ENCODE results near the gene EEPD1.
"Not testable (repeated sequence)": the region's sequence is repeated elsewhere in the genome, so short reads cannot be mapped to it uniquely, and the experiment has no call there.

EEPD1 gene

GRCh38 chr7:36317276-36317675 lies 164.2 kb downstream of the EEPD1 start:
- TF ChIP-seq, protein P1, sequence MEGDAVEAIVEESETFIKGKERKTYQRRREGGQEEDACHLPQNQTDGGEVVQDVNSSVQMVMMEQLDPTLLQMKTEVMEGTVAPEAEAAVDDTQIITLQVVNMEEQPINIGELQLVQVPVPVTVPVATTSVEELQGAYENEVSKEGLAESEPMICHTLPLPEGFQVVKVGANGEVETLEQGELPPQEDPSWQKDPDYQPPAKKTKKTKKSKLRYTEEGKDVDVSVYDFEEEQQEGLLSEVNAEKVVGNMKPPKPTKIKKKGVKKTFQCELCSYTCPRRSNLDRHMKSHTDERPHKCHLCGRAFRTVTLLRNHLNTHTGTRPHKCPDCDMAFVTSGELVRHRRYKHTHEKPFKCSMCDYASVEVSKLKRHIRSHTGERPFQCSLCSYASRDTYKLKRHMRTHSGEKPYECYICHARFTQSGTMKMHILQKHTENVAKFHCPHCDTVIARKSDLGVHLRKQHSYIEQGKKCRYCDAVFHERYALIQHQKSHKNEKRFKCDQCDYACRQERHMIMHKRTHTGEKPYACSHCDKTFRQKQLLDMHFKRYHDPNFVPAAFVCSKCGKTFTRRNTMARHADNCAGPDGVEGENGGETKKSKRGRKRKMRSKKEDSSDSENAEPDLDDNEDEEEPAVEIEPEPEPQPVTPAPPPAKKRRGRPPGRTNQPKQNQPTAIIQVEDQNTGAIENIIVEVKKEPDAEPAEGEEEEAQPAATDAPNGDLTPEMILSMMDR (IDR thresholded peaks at IDR 0.05) = no peak
- Histone ChIP-seq H3K27ac (no peak overlapping the region), H3K4me3 (no peak overlapping the region)
- no peak for DNase-seq (ENCODE audit: low spot score)

GRCh38 chr7:36318116-36318515 lies 165.1 kb downstream of the EEPD1 start:
- Histone ChIP-seq H3K4me3 (no peak overlapping the region), H3K27ac (no peak overlapping the region)
- TF ChIP-seq, protein P1 (IDR thresholded peaks at IDR 0.05) = no peak
- DNase-seq (ENCODE audit: low spot score) = no peak

DNA sequence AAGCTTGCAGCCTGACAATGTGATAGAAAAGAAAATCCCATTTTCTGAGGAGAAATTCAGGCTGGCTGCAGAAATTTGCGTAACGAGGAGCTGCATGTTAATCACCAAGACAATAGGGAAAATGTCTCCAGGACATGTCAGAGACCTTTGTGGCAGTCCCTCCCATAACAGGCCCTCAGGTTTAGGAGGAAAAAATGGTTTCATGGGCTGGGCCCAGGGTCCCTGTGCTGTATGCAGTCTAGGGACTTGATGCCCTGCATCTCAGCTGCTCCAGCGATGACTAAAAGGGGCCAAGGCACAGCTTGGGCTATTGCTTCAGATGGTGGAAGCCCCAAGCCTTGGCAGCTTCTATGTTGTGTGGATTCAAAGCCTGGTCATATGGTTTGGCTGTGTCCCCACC lies 168.2 kb downstream of the EEPD1 start:
- DNase-seq (ENCODE audit: low spot score); H3K27ac ChIP-seq; H3K4me3 ChIP-seq: not testable (repeated sequence)

DNA sequence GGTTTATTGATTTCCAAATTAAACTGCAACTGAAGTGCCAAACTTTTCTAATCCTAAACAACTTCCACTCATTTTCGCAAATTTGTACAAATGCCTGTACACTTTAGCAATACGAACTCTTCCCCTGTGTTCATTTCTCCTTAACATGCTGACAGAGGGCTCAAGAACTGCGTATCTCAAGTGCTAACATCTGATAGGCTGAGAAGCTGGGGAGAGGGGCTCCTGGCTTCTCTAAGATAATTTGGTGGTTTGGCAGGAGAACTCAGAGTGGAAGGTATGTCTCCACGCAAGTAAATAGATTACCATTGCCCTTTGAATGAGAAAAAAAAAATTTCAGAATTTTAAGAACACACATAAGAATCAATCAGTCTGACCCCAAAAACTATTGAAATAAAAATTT lies 183.3 kb downstream of the EEPD1 start:
- no peak overlapping the region for H3K4me3 ChIP-seq
- TF ChIP-seq, protein P1 (IDR thresholded peaks at IDR 0.05) = no peak
- no peak overlapping the region for H3K27ac ChIP-seq
- DNase-seq (ENCODE audit: low spot score) = no peak

GRCh38 chr7:36338256-36338655 lies 185.2 kb downstream of the EEPD1 start:
- Histone ChIP-seq H3K27ac (no peak overlapping the region), H3K4me3 (no peak overlapping the region)
- no peak for DNase-seq (ENCODE audit: low spot score)
- TF ChIP-seq, protein P1 (IDR thresholded peaks at IDR 0.05) = no peak

GRCh38 chr7:36343548-36343947 lies 190.5 kb downstream of the EEPD1 start:
- Histone ChIP-seq H3K27ac (no peak overlapping the region), H3K4me3 (no peak overlapping the region)
- DNase-seq (ENCODE audit: low spot score) = no peak
- TF ChIP-seq, protein P1 (IDR thresholded peaks at IDR 0.05) = no peak

DNA sequence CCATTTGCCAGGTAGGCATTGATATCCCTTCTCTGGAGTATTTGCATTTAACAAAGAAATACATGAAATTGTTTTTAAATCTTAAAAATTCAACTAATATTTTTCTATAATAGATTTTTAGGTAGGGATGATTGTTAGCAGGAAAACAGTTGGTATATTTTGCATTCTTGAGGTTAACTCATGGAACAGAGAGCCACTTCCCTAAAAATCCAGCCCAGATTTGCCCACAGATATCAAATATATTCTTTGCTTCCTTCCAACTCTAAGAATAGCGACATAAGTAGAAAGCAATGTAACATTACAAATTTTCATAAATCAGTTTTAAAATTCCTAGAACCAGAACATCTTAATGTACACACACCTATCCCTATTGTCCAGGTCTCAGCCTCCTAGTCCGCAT lies 191.6 kb downstream of the EEPD1 start:
- H3K4me3 ChIP-seq = no peak overlapping the region
- no peak for DNase-seq (ENCODE audit: low spot score)
- TF ChIP-seq, protein P1 (IDR thresholded peaks at IDR 0.05) = no peak

GRCh38 chr7:36346260-36346831 lies 193.3 kb downstream of the EEPD1 start:
- no peak for DNase-seq (ENCODE audit: low spot score)
- TF ChIP-seq, protein P1 (IDR thresholded peaks at IDR 0.05) = no peak
- H3K27ac ChIP-seq = no peak overlapping the region
- H3K4me3 ChIP-seq = no peak overlapping the region

More for the DNA sequence above, 191.6 kb downstream of the EEPD1 start:
- no peak overlapping the region for H3K27ac ChIP-seq

Measured in coronary artery (tissue), 2 donors.